K562 (cell line): ENCODE results near the gene MYO18A. TPM values are rescaled to one million over a fixed set of nuclear protein-coding genes. Genes with fewer than 3 reads are reported as not detected.
A peak's percentile ranks its signal among the peaks of the same experiment; 100 is the strongest.

Experiments used
- ARID1B ChIP-seq: fragments of 450-650 bp; IDR thresholded peaks from 2 replicates; pipeline ENCODE4 v1.6.1; 2016; ENCODE audit warnings: antibody characterized with exemption, mild to moderate bottlenecking, inconsistent platforms
- CTCF ChIP-seq, 3 experiments: IDR thresholded peaks in 2 of 3; conservative IDR thresholded peaks in 1 of 3; 2 replicates each; pipeline ENCODE4 v1.5.1; 2011 to 2012; ENCODE audit warnings: low read length in 3 of 3, mild to moderate bottlenecking in 3 of 3, control low read depth in 2 of 3, improper control_type of control experiment in 1 of 3, inconsistent platforms in 1 of 3, low read depth in 1 of 3, mixed read lengths in 1 of 3, moderate library complexity in 1 of 3; ENCODE audit not compliant: insufficient read depth in 2 of 3
- GATA2 ChIP-seq: sonication (generic); formaldehyde crosslinking; IDR thresholded peaks from 2 replicates; pipeline ENCODE4 v1.4.0; 2020; ENCODE audit warnings: mild to moderate bottlenecking, missing genetic modification reagents
- IRF9 ChIP-seq: fragments of 450-650 bp; IDR thresholded peaks from 2 replicates; pipeline ENCODE4 v1.6.1; 2016; ENCODE audit warnings: missing biosample characterization, missing genetic modification characterization
- KLF1 ChIP-seq: fragments of 450-650 bp; IDR thresholded peaks from 2 replicates; pipeline ENCODE4 v1.6.1; 2016; ENCODE audit warnings: missing genetic modification characterization, missing compliant biosample characterization
- LCOR ChIP-seq: sonication (generic); formaldehyde crosslinking; IDR thresholded peaks from 2 replicates; pipeline ENCODE4 v1.8.0; 2022; ENCODE audit warnings: mild to moderate bottlenecking, missing genetic modification reagents
- MBD2 ChIP-seq: sonication (generic); IDR thresholded peaks from 2 replicates; pipeline ENCODE4 v1.6.1; 2016; ENCODE audit warnings: low read depth, borderline replicate concordance
- NCOA6 ChIP-seq: fragments of 450-650 bp; IDR thresholded peaks from 2 replicates; pipeline ENCODE4 v1.6.1; 2017; ENCODE audit warnings: mild to moderate bottlenecking
- NFE2L1 ChIP-seq: fragments of 450-650 bp; IDR thresholded peaks from 2 replicates; pipeline ENCODE4 v1.6.1; 2016; ENCODE audit warnings: missing genetic modification characterization, low read depth, mild to moderate bottlenecking, missing compliant biosample characterization, moderate library complexity, borderline replicate concordance
- NFIC ChIP-seq: fragments of 450-650 bp; IDR thresholded peaks from 2 replicates; pipeline ENCODE4 v1.6.1; 2017; ENCODE audit warnings: mild to moderate bottlenecking, inconsistent platforms
- NFYB ChIP-seq: IDR thresholded peaks from 2 replicates; pipeline ENCODE4 v1.6.1; 2011; ENCODE audit warnings: mild to moderate bottlenecking, moderate library complexity; ENCODE audit not compliant: insufficient read length; ENCODE audit errors: extremely low read depth
- NRF1 ChIP-seq, 2 experiments: fragments of 450-650 bp; IDR thresholded peaks in 1 of 2; conservative IDR thresholded peaks in 1 of 2; 2 replicates each; pipeline ENCODE4 v1.6.1; 2014; ENCODE audit warnings: mild to moderate bottlenecking in 2 of 2
- PHB2 ChIP-seq: fragments of 450-650 bp; IDR thresholded peaks from 2 replicates; pipeline ENCODE4 v1.6.1; 2017; ENCODE audit warnings: low read depth
- POLR3A ChIP-seq: IDR thresholded peaks from 2 replicates; pipeline ENCODE4 v1.6.1; 2011; ENCODE audit warnings: borderline replicate concordance, mild to moderate bottlenecking, moderate library complexity; ENCODE audit not compliant: insufficient read length, insufficient read depth; ENCODE audit errors: extremely low read depth
- PPARD ChIP-seq: fragments of 250-450 bp; sonication (Bioruptor Pico); IDR thresholded peaks from 2 replicates; pipeline ENCODE4 v1.8.0; 2022; ENCODE audit warnings: inconsistent platforms, mild to moderate bottlenecking, moderate library complexity
- PRMT5 ChIP-seq: sonication (generic); formaldehyde crosslinking; IDR thresholded peaks from 2 replicates; pipeline ENCODE4 v1.5.0; 2020; ENCODE audit warnings: missing genetic modification reagents
- SREBF2 ChIP-seq: sonication (generic); formaldehyde crosslinking; IDR thresholded peaks from 2 replicates; pipeline ENCODE4 v1.4.0; 2020; ENCODE audit warnings: mild to moderate bottlenecking, missing genetic modification reagents
- ZBTB34 ChIP-seq: fragments of 250-450 bp; sonication (Bioruptor Pico); IDR thresholded peaks from 2 replicates; pipeline ENCODE4 v1.8.0; 2021; ENCODE audit warnings: mild to moderate bottlenecking, moderate library complexity
- ZNF592 ChIP-seq: fragments of 450-650 bp; IDR thresholded peaks from 2 replicates; pipeline ENCODE4 v1.6.1; 2017; ENCODE audit warnings: antibody characterized with exemption, mild to moderate bottlenecking
- polyA plus RNA-seq, 8 experiments: library from polyadenylated mRNA; depleted of rRNA in 4 of 8; stranded (reverse) in 5 of 8; unstranded in 3 of 8; fragments of >200 nt; fragmentation: Nextera tagmentation in 2 of 8; fragmentation: Illumina TruSeq in 1 of 8; extraction: Ambion mirVana in 2 of 8; extraction: Trizol in 1 of 8; gene quantifications; 2 replicates each; pipeline versions ENCODE4 v1.2.1 to v1.2.3, GENCODE V29; 2011 to 2014; ENCODE audit warnings: inconsistent platforms in 1 of 8, missing spikeins in 1 of 8
- total RNA-seq, 7 experiments: library from RNA; depleted of rRNA in 6 of 7; stranded (reverse); fragments of >200 nt in 6 of 7; fragmentation: Illumina TruSeq in 2 of 7; extraction: Trizol in 2 of 7; gene quantifications; 2 replicates each; pipeline versions ENCODE4 v1.2.1 to v1.2.3, GENCODE V29; 2011 to 2021; ENCODE audit warnings: low replicate concordance in 1 of 7
- TF ChIP-seq, protein P1 (sequence below): fragments of 450-650 bp; conservative IDR thresholded peaks from 2 replicates; pipeline ENCODE4 v1.6.1; 2016; ENCODE audit warnings: missing genetic modification characterization, low read depth, mild to moderate bottlenecking, missing compliant biosample characterization, moderate library complexity

The MYO18A gene
- total and polyA plus RNA-seq, 9 of the 15 experiments (the other 6 are each of a cell fraction or from before 2014, with no cell fraction given): 2.5 to 65.4 (median 17.1) TPM

DNA sequence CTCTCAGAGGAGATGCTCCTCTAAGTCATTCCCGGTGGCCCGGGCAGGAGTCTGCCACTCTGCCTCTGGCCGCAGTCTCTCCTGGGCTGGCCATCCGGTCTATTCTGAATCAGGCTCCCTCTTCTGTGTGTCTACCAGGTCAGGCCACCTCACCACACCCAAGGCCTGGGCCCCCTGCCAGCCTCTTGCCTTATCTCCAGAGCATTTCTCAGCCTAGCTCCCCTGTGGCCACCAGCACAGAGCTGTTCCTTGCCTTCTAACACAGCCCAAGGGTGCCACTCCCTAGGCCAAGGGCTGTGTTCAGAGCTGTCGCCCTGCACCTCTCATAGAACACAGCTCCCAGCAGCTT lies 55.3 kb downstream of the MYO18A start (continued):
- TF ChIP-seq CTCF (IDR thresholded peaks at IDR 0.05 in 2 of 3, conservative IDR thresholded peaks at IDR 0.05 in 1 of 3; ENCODE audit: insufficient read depth in 2 of 3, low read depth in 1 of 3, low read length in 3 of 3) (no peak), NFE2L1 (tag) (no peak), LCOR (CRISPR knock-in tag) (no peak), GATA2 (CRISPR knock-in tag) (no peak), KLF1 (tag) (0 out of 2 replicates have a peak, but pooled peaks have one; percentile 72), ZNF592 (peak; percentile 63; the same call in 1 of the 2 replicates), IRF9 (tag) (no peak), SREBF2 (no peak), NFIC (peak; percentile 76), POLR3A (no peak), NCOA6 (no peak), PHB2 (no peak), MBD2 (peak; percentile 16; the same call in 1 of the 2 replicates), NFYB (no peak), ZBTB34 (no peak), PPARD (CRISPR knock-in tag) (no peak), NRF1 (conservative IDR thresholded peaks at IDR 0.05 in 1 of 2, IDR thresholded peaks at IDR 0.05 in 1 of 2) (no peak), PRMT5 (no peak), ARID1B (peak; percentile 28; the same call in 1 of the 2 replicates)
- TF ChIP-seq, protein P1, sequence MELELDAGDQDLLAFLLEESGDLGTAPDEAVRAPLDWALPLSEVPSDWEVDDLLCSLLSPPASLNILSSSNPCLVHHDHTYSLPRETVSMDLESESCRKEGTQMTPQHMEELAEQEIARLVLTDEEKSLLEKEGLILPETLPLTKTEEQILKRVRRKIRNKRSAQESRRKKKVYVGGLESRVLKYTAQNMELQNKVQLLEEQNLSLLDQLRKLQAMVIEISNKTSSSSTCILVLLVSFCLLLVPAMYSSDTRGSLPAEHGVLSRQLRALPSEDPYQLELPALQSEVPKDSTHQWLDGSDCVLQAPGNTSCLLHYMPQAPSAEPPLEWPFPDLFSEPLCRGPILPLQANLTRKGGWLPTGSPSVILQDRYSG: no peak
